Neural cell (in vitro differentiated cells): ENCODE results near the gene SUV39H1. TPM values are rescaled to one million over a fixed set of nuclear protein-coding genes. Genes with fewer than 3 reads are reported as not detected.

ENCODE experiments used
- H2AFZ ChIP-seq: fragments of 200-600, 300-800 bp; sonication (generic), shearing (Covaris generic); 2 replicates; pipeline ENCODE4 v1.6.0; 2014; ENCODE audit warnings: low read depth, mild to moderate bottlenecking, antibody characterized with exemption, low read length, moderate library complexity
- H3F3A ChIP-seq: fragments of 200-600 bp; shearing (Covaris generic); 2 replicates; pipeline ENCODE4 v1.6.1; 2016; ENCODE audit warnings: mild to moderate bottlenecking, moderate library complexity, mixed read lengths, antibody characterized with exemption, low read length; ENCODE audit not compliant: insufficient read depth, poor library complexity, severe bottlenecking
- H3K27ac ChIP-seq: fragments of 200-600, 300-800 bp; sonication (generic), shearing (Covaris generic); 2 replicates; pipeline ENCODE4 v1.5.1; 2014; ENCODE audit warnings: mild to moderate bottlenecking, low read length, moderate library complexity
- H3K27me3 ChIP-seq: fragments of 300-800, 200-600 bp; sonication (generic), shearing (Covaris generic); 2 replicates; pipeline ENCODE4 v1.6.0; 2014; ENCODE audit warnings: mild to moderate bottlenecking, low read depth, low read length, moderate library complexity; ENCODE audit not compliant: insufficient read depth
- H3K36me3 ChIP-seq: fragments of 300-800, 200-600 bp; sonication (generic), shearing (Covaris generic); 2 replicates; pipeline ENCODE4 v1.5.1; 2014; ENCODE audit warnings: mild to moderate bottlenecking, antibody characterized with exemption, low read length, moderate library complexity; ENCODE audit not compliant: insufficient read depth
- H3K4me2 ChIP-seq: fragments of 300-800, 200-600 bp; sonication (generic), shearing (Covaris generic); 2 replicates; pipeline ENCODE4 v1.6.0; 2014; ENCODE audit warnings: mild to moderate bottlenecking, low read length
- H3K4me3 ChIP-seq: fragments of 300-800, 200-600 bp; sonication (generic), shearing (Covaris generic); 2 replicates; pipeline ENCODE4 v1.5.1; 2014; ENCODE audit warnings: mild to moderate bottlenecking, low read length, moderate library complexity
- H3K79me2 ChIP-seq: fragments of 200-600 bp; shearing (Covaris generic); replicated peaks from 2 replicates; pipeline ENCODE4 v1.6.0; 2014; ENCODE audit warnings: mild to moderate bottlenecking, low read length, moderate library complexity; ENCODE audit not compliant: insufficient read depth
- H3K9ac ChIP-seq: fragments of 300-800, 200-600 bp; sonication (generic), shearing (Covaris generic); 2 replicates; pipeline ENCODE4 v1.6.1; 2016; ENCODE audit warnings: mild to moderate bottlenecking, low read length, mixed read lengths
- H3K9me2 ChIP-seq: fragments of 200-600 bp; shearing (Covaris generic); 2 replicates; pipeline ENCODE4 v1.6.1; 2016; ENCODE audit warnings: mild to moderate bottlenecking, low read length, mixed read lengths; ENCODE audit not compliant: insufficient read depth
- H3K9me3 ChIP-seq: fragments of 200-600, 300-800 bp; sonication (generic), shearing (Covaris generic); 2 replicates; pipeline ENCODE4 v1.6.1; 2016; ENCODE audit warnings: mild to moderate bottlenecking, mixed run types, low read length, moderate library complexity, mixed read lengths
- H4K20me1 ChIP-seq: fragments of 200-600 bp; shearing (Covaris generic); 2 replicates; pipeline ENCODE4 v1.6.1; 2016; ENCODE audit warnings: mild to moderate bottlenecking, mixed run types; ENCODE audit not compliant: insufficient read depth
- EP300 ChIP-seq: fragments of 450-650 bp; conservative IDR thresholded peaks from 2 replicates; pipeline ENCODE4 v1.6.1; 2014; ENCODE audit warnings: antibody characterized with exemption, mild to moderate bottlenecking, moderate library complexity; ENCODE audit not compliant: poor library complexity, severe bottlenecking
- EZH2 ChIP-seq: fragments of 200-600, 300-800 bp; shearing (Covaris generic), sonication (generic); IDR thresholded peaks from 2 replicates; pipeline ENCODE4 v1.6.1; 2014; ENCODE audit warnings: antibody characterized with exemption, low read length, borderline replicate concordance, mild to moderate bottlenecking; ENCODE audit not compliant: insufficient read depth, poor library complexity, severe bottlenecking
- MXI1 ChIP-seq: fragments of 450-650 bp; conservative IDR thresholded peaks from 2 replicates; pipeline ENCODE4 v1.6.1; 2014; ENCODE audit warnings: antibody characterized with exemption, mild to moderate bottlenecking; ENCODE audit not compliant: poor library complexity, severe bottlenecking
- POLR2AphosphoS5 ChIP-seq: IDR thresholded peaks from 2 replicates; pipeline ENCODE4 v1.6.1; 2012
- RAD21 ChIP-seq: fragments of 450-650 bp; conservative IDR thresholded peaks from 2 replicates; pipeline ENCODE4 v1.6.1; 2014; ENCODE audit warnings: antibody characterized with exemption, mild to moderate bottlenecking, moderate library complexity
- SMC3 ChIP-seq: fragments of 450-650 bp; conservative IDR thresholded peaks from 2 replicates; pipeline ENCODE4 v1.6.1; 2014; ENCODE audit warnings: antibody characterized with exemption, mild to moderate bottlenecking, moderate library complexity; ENCODE audit not compliant: poor library complexity
- TAF1 ChIP-seq: IDR thresholded peaks from 2 replicates; pipeline ENCODE4 v1.6.1; 2012; ENCODE audit warnings: low read depth
- polyA plus RNA-seq: library from polyadenylated mRNA; depleted of rRNA; stranded (reverse); fragments of >200 nt; gene quantifications from 2 replicates; pipeline ENCODE4 v1.2.3, GENCODE V29; 2014
- TF ChIP-seq, protein P1 (sequence below): fragments of 450-650 bp; IDR thresholded peaks from 2 replicates; pipeline ENCODE4 v1.5.1; 2014; ENCODE audit warnings: antibody characterized with exemption, mild to moderate bottlenecking, moderate library complexity; ENCODE audit not compliant: poor library complexity, severe bottlenecking
- TF ChIP-seq, protein P2 (sequence below): IDR thresholded peaks from 2 replicates; pipeline ENCODE4 v1.6.1; 2012; ENCODE audit warnings: borderline replicate concordance

SUV39H1 gene
- polyA plus RNA-seq, 1 donor from 2014 or later = 3.2 TPM

DNA sequence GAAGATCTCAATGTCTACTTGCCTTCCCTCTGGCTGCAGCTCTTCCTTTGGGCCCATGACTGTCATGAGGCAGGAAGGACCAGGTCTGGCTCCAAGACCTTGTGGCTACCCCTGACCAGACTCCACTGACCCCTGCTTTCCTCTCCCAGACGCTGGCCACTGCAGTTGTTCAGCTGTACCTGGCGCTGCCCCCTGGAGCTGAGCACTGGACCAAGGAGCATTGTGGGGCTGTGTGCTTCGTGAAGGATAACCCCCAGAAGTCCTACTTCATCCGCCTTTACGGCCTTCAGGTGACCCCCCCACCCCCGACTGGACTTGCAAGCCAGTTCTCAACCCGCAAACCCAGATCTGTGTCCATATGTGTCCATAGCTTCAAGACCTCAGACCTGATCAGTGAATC, 12.4 kb upstream of the SUV39H1 start:
- no peak overlapping the region for H3K4me2 ChIP-seq
- no peak overlapping the region for H3K9ac ChIP-seq
- H3K9me2 ChIP-seq = no peaks in the 10 kb centered on the region
- H4K20me1 ChIP-seq = no peaks in the 10 kb centered on the region
- no peak overlapping the region for H3K4me3 ChIP-seq
- H3K27me3 ChIP-seq = no peaks in the 10 kb centered on the region
- H3K9me3 ChIP-seq = no peaks in the 10 kb centered on the region
- TF ChIP-seq, protein P1, sequence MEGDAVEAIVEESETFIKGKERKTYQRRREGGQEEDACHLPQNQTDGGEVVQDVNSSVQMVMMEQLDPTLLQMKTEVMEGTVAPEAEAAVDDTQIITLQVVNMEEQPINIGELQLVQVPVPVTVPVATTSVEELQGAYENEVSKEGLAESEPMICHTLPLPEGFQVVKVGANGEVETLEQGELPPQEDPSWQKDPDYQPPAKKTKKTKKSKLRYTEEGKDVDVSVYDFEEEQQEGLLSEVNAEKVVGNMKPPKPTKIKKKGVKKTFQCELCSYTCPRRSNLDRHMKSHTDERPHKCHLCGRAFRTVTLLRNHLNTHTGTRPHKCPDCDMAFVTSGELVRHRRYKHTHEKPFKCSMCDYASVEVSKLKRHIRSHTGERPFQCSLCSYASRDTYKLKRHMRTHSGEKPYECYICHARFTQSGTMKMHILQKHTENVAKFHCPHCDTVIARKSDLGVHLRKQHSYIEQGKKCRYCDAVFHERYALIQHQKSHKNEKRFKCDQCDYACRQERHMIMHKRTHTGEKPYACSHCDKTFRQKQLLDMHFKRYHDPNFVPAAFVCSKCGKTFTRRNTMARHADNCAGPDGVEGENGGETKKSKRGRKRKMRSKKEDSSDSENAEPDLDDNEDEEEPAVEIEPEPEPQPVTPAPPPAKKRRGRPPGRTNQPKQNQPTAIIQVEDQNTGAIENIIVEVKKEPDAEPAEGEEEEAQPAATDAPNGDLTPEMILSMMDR = no peak
- TF ChIP-seq, protein P2, sequence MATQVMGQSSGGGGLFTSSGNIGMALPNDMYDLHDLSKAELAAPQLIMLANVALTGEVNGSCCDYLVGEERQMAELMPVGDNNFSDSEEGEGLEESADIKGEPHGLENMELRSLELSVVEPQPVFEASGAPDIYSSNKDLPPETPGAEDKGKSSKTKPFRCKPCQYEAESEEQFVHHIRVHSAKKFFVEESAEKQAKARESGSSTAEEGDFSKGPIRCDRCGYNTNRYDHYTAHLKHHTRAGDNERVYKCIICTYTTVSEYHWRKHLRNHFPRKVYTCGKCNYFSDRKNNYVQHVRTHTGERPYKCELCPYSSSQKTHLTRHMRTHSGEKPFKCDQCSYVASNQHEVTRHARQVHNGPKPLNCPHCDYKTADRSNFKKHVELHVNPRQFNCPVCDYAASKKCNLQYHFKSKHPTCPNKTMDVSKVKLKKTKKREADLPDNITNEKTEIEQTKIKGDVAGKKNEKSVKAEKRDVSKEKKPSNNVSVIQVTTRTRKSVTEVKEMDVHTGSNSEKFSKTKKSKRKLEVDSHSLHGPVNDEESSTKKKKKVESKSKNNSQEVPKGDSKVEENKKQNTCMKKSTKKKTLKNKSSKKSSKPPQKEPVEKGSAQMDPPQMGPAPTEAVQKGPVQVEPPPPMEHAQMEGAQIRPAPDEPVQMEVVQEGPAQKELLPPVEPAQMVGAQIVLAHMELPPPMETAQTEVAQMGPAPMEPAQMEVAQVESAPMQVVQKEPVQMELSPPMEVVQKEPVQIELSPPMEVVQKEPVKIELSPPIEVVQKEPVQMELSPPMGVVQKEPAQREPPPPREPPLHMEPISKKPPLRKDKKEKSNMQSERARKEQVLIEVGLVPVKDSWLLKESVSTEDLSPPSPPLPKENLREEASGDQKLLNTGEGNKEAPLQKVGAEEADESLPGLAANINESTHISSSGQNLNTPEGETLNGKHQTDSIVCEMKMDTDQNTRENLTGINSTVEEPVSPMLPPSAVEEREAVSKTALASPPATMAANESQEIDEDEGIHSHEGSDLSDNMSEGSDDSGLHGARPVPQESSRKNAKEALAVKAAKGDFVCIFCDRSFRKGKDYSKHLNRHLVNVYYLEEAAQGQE = no peak
- TF ChIP-seq EP300 = no peak
- TF ChIP-seq RAD21 = no peak
- TF ChIP-seq SMC3 = no peak
- no peak for TF ChIP-seq TAF1
- no peak for TF ChIP-seq MXI1
- no peak for TF ChIP-seq EZH2
- no peak for TF ChIP-seq POLR2AphosphoS5
- no peaks in the 10 kb centered on the region for H3F3A ChIP-seq
- no peak overlapping the region for H2AFZ ChIP-seq
- H3K79me2 ChIP-seq = no peaks in the 10 kb centered on the region
- no peak overlapping the region for H3K27ac ChIP-seq
- no peaks in the 10 kb centered on the region for H3K36me3 ChIP-seq

DNA sequence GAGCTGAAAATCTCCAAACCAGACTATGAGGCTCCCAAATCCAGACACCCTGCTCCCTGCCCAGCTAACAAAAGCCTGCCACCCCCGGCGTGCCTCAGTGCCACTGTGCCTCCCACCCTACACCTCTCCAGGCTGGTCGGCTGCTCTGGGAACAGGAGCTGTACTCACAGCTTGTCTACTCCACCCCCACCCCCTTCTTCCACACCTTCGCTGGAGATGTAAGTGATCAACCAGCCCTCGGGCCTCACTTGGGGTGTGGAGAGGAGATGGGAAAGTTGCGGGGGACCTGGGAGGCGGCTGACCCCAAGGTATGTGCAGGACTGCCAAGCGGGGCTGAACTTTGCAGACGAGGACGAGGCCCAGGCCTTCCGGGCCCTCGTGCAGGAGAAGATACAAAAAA, 11.1 kb upstream of the SUV39H1 start:
- no peaks in the 10 kb centered on the region for H3K9me3 ChIP-seq

More for the DNA sequence above, 11.1 kb upstream of the SUV39H1 start:
- Histone ChIP-seq H3K9me2 (no peaks in the 10 kb centered on the region), H3K4me2 (no peak overlapping the region), H3K9ac (no peak overlapping the region), H3K79me2 (no peaks in the 10 kb centered on the region), H3K4me3 (no peak overlapping the region), H4K20me1 (no peaks in the 10 kb centered on the region), H3K27ac (no peak overlapping the region), H2AFZ (no peak overlapping the region), H3F3A (no peaks in the 10 kb centered on the region), H3K36me3 (no peaks in the 10 kb centered on the region), H3K27me3 (no peaks in the 10 kb centered on the region)
- no peak for TF ChIP-seq EP300
